ENCODE measurements around the gene RTN4R.
A peak's percentile ranks its signal among the peaks of the same experiment; 100 is the strongest.
"Not testable (repeated sequence)": the region's sequence is repeated elsewhere in the genome, so short reads cannot be mapped to it uniquely, and the experiment has no call there.

The RTN4R gene

GRCh38 chr22:20303229-20303534 lies 35.1 kb upstream of the RTN4R start:
- no CpG with 5 or more reads among the region's 7 CpGs for WGBS (ENCODE audit: insufficient coverage, insufficient read length)
- not testable (repeated sequence) for H3K9me3 ChIP-seq (ENCODE audit: control insufficient read depth, insufficient read depth, low read length); H3K4me1 ChIP-seq (ENCODE audit: control insufficient read depth, insufficient read depth, low read length); H3K27ac ChIP-seq (ENCODE audit: low read length); H3K27me3 ChIP-seq (ENCODE audit: control insufficient read depth, insufficient read depth, low read length); H3K36me3 ChIP-seq (ENCODE audit: control insufficient read depth, insufficient read depth, low read length); H3K4me3 ChIP-seq (ENCODE audit: low read length); DNase-seq (ENCODE audit: low read depth, low spot score)

GRCh38 chr22:20302438-20303228 lies 34.5 kb upstream of the RTN4R start:
- Histone ChIP-seq H3K36me3 (ENCODE audit: control insufficient read depth, insufficient read depth, low read length) (no peaks in the 10 kb centered on the region), H3K9me3 (ENCODE audit: control insufficient read depth, insufficient read depth, low read length) (no peaks in the 10 kb centered on the region), H3K27ac (ENCODE audit: low read length) (no peak overlapping the region), H3K4me3 (ENCODE audit: low read length) (no peak overlapping the region), H3K4me1 (ENCODE audit: control insufficient read depth, insufficient read depth, low read length) (peaks cover 5% of the 10 kb centered on the region; the same call in 1 of the 2 replicates), H3K27me3 (ENCODE audit: control insufficient read depth, insufficient read depth, low read length) (peaks cover 5% of the 10 kb centered on the region; the same call in 1 of the 2 replicates)
- WGBS (ENCODE audit: insufficient coverage, insufficient read length): no CpG with 5 or more reads among the region's 13 CpGs
- no peak for DNase-seq (ENCODE audit: low read depth, low spot score)

GRCh38 chr22:20299746-20300136 lies 31.6 kb upstream of the RTN4R start:
- H3K27me3 ChIP-seq (ENCODE audit: control insufficient read depth, insufficient read depth, low read length): peaks cover 5% of the 10 kb centered on the region; the same call in 1 of the 2 replicates
- peak overlapping the region; percentile 61 for H3K4me3 ChIP-seq (ENCODE audit: low read length)
- H3K4me1 ChIP-seq (ENCODE audit: control insufficient read depth, insufficient read depth, low read length): peaks cover 5% of the 10 kb centered on the region; the same call in 1 of the 2 replicates
- no peak for DNase-seq (ENCODE audit: low read depth, low spot score)
- H3K36me3 ChIP-seq (ENCODE audit: control insufficient read depth, insufficient read depth, low read length): no peaks in the 10 kb centered on the region
- H3K27ac ChIP-seq (ENCODE audit: low read length): no peak overlapping the region
- no CpG with 5 or more reads among the region's 52 CpGs for WGBS (ENCODE audit: insufficient coverage, insufficient read length)
- H3K9me3 ChIP-seq (ENCODE audit: control insufficient read depth, insufficient read depth, low read length): no peaks in the 10 kb centered on the region

GRCh38 chr22:20298803-20299745 lies 31.0 kb upstream of the RTN4R start:
- peak overlapping the region; percentile 61 for H3K4me3 ChIP-seq (ENCODE audit: low read length)
- no peak overlapping the region for H3K27ac ChIP-seq (ENCODE audit: low read length)
- no peaks in the 10 kb centered on the region for H3K36me3 ChIP-seq (ENCODE audit: control insufficient read depth, insufficient read depth, low read length)
- WGBS (ENCODE audit: insufficient coverage, insufficient read length): no CpG with 5 or more reads among the region's 90 CpGs
- H3K9me3 ChIP-seq (ENCODE audit: control insufficient read depth, insufficient read depth, low read length): no peaks in the 10 kb centered on the region
- peaks cover 5% of the 10 kb centered on the region; the same call in 1 of the 2 replicates for H3K4me1 ChIP-seq (ENCODE audit: control insufficient read depth, insufficient read depth, low read length)
- peak; percentile 68 for DNase-seq (ENCODE audit: low read depth, low spot score)
- H3K27me3 ChIP-seq (ENCODE audit: control insufficient read depth, insufficient read depth, low read length): peaks cover 5% of the 10 kb centered on the region; the same call in 1 of the 2 replicates

GRCh38 chr22:20298110-20298802 lies 30.1 kb upstream of the RTN4R start:
- Histone ChIP-seq H3K9me3 (ENCODE audit: control insufficient read depth, insufficient read depth, low read length) (no peaks in the 10 kb centered on the region), H3K4me3 (ENCODE audit: low read length) (peak overlapping the region; percentile 61), H3K4me1 (ENCODE audit: control insufficient read depth, insufficient read depth, low read length) (peaks cover 5% of the 10 kb centered on the region; the same call in 1 of the 2 replicates), H3K27me3 (ENCODE audit: control insufficient read depth, insufficient read depth, low read length) (peaks cover 5% of the 10 kb centered on the region; the same call in 1 of the 2 replicates), H3K36me3 (ENCODE audit: control insufficient read depth, insufficient read depth, low read length) (no peaks in the 10 kb centered on the region), H3K27ac (ENCODE audit: low read length) (no peak overlapping the region)
- WGBS (ENCODE audit: insufficient coverage, insufficient read length): no CpG with 5 or more reads among the region's 25 CpGs
- no peak for DNase-seq (ENCODE audit: low read depth, low spot score)

GRCh38 chr22:20297414-20298109 lies 29.4 kb upstream of the RTN4R start:
- no CpG with 5 or more reads among the region's 9 CpGs for WGBS (ENCODE audit: insufficient coverage, insufficient read length)
- no peak for DNase-seq (ENCODE audit: low read depth, low spot score)
- H3K36me3 ChIP-seq (ENCODE audit: control insufficient read depth, insufficient read depth, low read length): no peaks in the 10 kb centered on the region
- H3K27me3 ChIP-seq (ENCODE audit: control insufficient read depth, insufficient read depth, low read length): peaks cover 5% of the 10 kb centered on the region; the same call in 1 of the 2 replicates
- H3K27ac ChIP-seq (ENCODE audit: low read length): no peak overlapping the region
- peaks cover 5% of the 10 kb centered on the region; the same call in 1 of the 2 replicates for H3K4me1 ChIP-seq (ENCODE audit: control insufficient read depth, insufficient read depth, low read length)
- no peaks in the 10 kb centered on the region for H3K9me3 ChIP-seq (ENCODE audit: control insufficient read depth, insufficient read depth, low read length)
- no peak overlapping the region for H3K4me3 ChIP-seq (ENCODE audit: low read length)

- no CpG with 5 or more reads among the region's 9 CpGs for WGBS (ENCODE audit: insufficient coverage, insufficient read length)
- Histone ChIP-seq H3K27me3 (ENCODE audit: control insufficient read depth, insufficient read depth, low read length) (peaks cover 5% of the 10 kb centered on the region; the same call in 1 of the 2 replicates), H3K27ac (ENCODE audit: low read length) (no peak overlapping the region), H3K9me3 (ENCODE audit: control insufficient read depth, insufficient read depth, low read length) (no peaks in the 10 kb centered on the region), H3K36me3 (ENCODE audit: control insufficient read depth, insufficient read depth, low read length) (no peaks in the 10 kb centered on the region), H3K4me3 (ENCODE audit: low read length) (no peak overlapping the region), H3K4me1 (ENCODE audit: control insufficient read depth, insufficient read depth, low read length) (peaks cover 5% of the 10 kb centered on the region; the same call in 1 of the 2 replicates)
- no peak for DNase-seq (ENCODE audit: low read depth, low spot score)
Measured at GRCh38 chr22:20296598-20296997, 28.5 kb upstream of the RTN4R start.

- peaks cover 5% of the 10 kb centered on the region; the same call in 1 of the 2 replicates for H3K4me1 ChIP-seq (ENCODE audit: control insufficient read depth, insufficient read depth, low read length)
- H3K27ac ChIP-seq (ENCODE audit: low read length): no peak overlapping the region
- WGBS (ENCODE audit: insufficient coverage, insufficient read length): no CpG with 5 or more reads among the region's 12 CpGs
- H3K9me3 ChIP-seq (ENCODE audit: control insufficient read depth, insufficient read depth, low read length): no peaks in the 10 kb centered on the region
- DNase-seq (ENCODE audit: low read depth, low spot score): no peak
- H3K4me3 ChIP-seq (ENCODE audit: low read length): no peak overlapping the region
- H3K36me3 ChIP-seq (ENCODE audit: control insufficient read depth, insufficient read depth, low read length): no peaks in the 10 kb centered on the region
- H3K27me3 ChIP-seq (ENCODE audit: control insufficient read depth, insufficient read depth, low read length): no peaks in the 10 kb centered on the region; the same call in 1 of the 2 replicates
Measured at GRCh38 chr22:20295262-20296064, 27.3 kb upstream of the RTN4R start.

- Histone ChIP-seq H3K9me3 (ENCODE audit: control insufficient read depth, insufficient read depth, low read length) (no peaks in the 10 kb centered on the region), H3K4me3 (ENCODE audit: low read length) (no peak overlapping the region), H3K36me3 (ENCODE audit: control insufficient read depth, insufficient read depth, low read length) (no peaks in the 10 kb centered on the region), H3K27ac (ENCODE audit: low read length) (no peak overlapping the region), H3K27me3 (ENCODE audit: control insufficient read depth, insufficient read depth, low read length) (no peaks in the 10 kb centered on the region; the same call in 1 of the 2 replicates), H3K4me1 (ENCODE audit: control insufficient read depth, insufficient read depth, low read length) (no peaks in the 10 kb centered on the region)
- no peak for DNase-seq (ENCODE audit: low read depth, low spot score)
- WGBS (ENCODE audit: insufficient coverage, insufficient read length): no CpG with 5 or more reads among the region's 13 CpGs
Measured at GRCh38 chr22:20292673-20293232, 24.6 kb upstream of the RTN4R start.

Data from iPS DF 6.9 (cell line).